Stimulated activated CD4-positive, alpha-beta T cell treated with anti-CD3 and anti-CD28 coated beads, Interleukin-1b, Interleukin-23, amount 100 ng/mL, for 48 hours (primary cell): Measurements from ENCODE around the gene PTPRN2.

Source experiments
- DNase-seq: peaks from one replicate; pipeline ENCODE4 v3.0.0-alpha.2; 2020

PTPRN2 gene

GRCh38 chr7:157845203-157845835, 742.3 kb downstream of the PTPRN2 start:
- no peak for DNase-seq

GRCh38 chr7:157844611-157845010, 743.0 kb downstream of the PTPRN2 start:
- DNase-seq = no peak

- no peak for DNase-seq
Measured at GRCh38 chr7:157844141-157844540, 743.5 kb downstream of the PTPRN2 start.

GRCh38 chr7:157843336-157844140, 744.1 kb downstream of the PTPRN2 start:
- no peak for DNase-seq

GRCh38 chr7:157841773-157842370, 745.8 kb downstream of the PTPRN2 start:
- DNase-seq = no peak

- DNase-seq = no peak
Measured at GRCh38 chr7:157840914-157841772, 746.5 kb downstream of the PTPRN2 start.

- DNase-seq = no peak
Measured at GRCh38 chr7:157840174-157840913, 747.3 kb downstream of the PTPRN2 start.

GRCh38 chr7:157839672-157840167, 747.9 kb downstream of the PTPRN2 start:
- no peak for DNase-seq

- DNase-seq = no peak
Measured at GRCh38 chr7:157839226-157839625, 748.4 kb downstream of the PTPRN2 start.

- DNase-seq = no peak
Measured at GRCh38 chr7:157837561-157837960, 750.1 kb downstream of the PTPRN2 start.

- no peak for DNase-seq
Measured at GRCh38 chr7:157837047-157837446, 750.6 kb downstream of the PTPRN2 start.

- DNase-seq = no peak
Measured at GRCh38 chr7:157834501-157835163, 753.0 kb downstream of the PTPRN2 start.

- DNase-seq = no peak
Measured at GRCh38 chr7:157832866-157833607, 754.6 kb downstream of the PTPRN2 start.

GRCh38 chr7:157832421-157832820, 755.2 kb downstream of the PTPRN2 start:
- DNase-seq = no peak

GRCh38 chr7:157832006-157832405, 755.6 kb downstream of the PTPRN2 start:
- no peak for DNase-seq

- no peak for DNase-seq
Measured at GRCh38 chr7:157831143-157831905, 756.3 kb downstream of the PTPRN2 start.

GRCh38 chr7:157830331-157830730, 757.3 kb downstream of the PTPRN2 start:
- no peak for DNase-seq

- no peak for DNase-seq
Measured at GRCh38 chr7:157829491-157829890, 758.1 kb downstream of the PTPRN2 start.

GRCh38 chr7:157828881-157829280, 758.7 kb downstream of the PTPRN2 start:
- DNase-seq = no peak

GRCh38 chr7:157828190-157828589, 759.4 kb downstream of the PTPRN2 start:
- no peak for DNase-seq
